ENCODE measurements around the gene LETM1. TPM values are rescaled to one million over a fixed set of nuclear protein-coding genes. Genes with fewer than 3 reads are reported as not detected.

The LETM1 gene
- total and polyA plus RNA-seq, 2 donors (not counting 1 experiment from before 2014, with no cell fraction given) = 15.8 to 70.4 TPM

DNA sequence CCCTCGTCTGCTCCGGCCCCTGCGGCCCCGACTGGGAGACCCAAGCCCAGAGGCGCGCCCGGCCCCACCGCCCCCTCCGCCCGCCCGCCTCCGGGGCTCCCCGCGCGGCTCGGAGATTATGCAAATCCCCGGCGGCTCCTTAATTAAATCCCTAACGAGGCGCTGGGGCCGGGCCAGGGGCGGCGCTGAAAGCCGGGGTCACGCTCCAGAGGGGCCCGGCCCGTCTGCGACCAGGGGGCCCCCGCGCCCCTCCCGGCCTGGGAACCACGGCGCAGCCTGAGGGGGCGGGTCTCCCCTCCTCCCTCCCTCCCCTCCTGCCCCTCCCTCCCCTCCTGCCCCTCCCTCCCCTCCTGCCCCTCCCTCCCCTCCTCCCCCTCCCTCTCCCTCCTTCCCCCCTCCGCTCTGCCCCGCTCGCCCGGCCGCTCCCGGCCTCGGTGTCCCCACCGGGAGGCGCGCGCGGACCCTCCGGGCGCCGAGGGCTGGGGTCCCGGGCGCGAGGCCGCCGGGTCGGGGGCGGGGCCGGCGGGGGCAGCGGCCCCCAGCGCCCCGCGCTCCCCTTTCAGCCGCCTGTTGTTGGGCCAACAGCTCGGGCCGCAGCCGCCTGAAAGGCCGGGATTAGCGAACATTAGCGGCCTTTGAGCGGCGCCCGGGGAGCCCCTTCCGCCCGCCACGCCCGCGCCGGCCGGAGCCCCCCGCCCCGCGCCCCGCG lies 88.7 kb downstream of the LETM1 start:
- no peaks in the 10 kb centered on the region for H3K27me3 ChIP-seq (ENCODE audit: control insufficient read depth, insufficient read depth, low read length)
- no peaks in the 10 kb centered on the region for H3K79me2 ChIP-seq (ENCODE audit: control insufficient read depth, insufficient read depth, low read length)
- TF ChIP-seq, protein P1, sequence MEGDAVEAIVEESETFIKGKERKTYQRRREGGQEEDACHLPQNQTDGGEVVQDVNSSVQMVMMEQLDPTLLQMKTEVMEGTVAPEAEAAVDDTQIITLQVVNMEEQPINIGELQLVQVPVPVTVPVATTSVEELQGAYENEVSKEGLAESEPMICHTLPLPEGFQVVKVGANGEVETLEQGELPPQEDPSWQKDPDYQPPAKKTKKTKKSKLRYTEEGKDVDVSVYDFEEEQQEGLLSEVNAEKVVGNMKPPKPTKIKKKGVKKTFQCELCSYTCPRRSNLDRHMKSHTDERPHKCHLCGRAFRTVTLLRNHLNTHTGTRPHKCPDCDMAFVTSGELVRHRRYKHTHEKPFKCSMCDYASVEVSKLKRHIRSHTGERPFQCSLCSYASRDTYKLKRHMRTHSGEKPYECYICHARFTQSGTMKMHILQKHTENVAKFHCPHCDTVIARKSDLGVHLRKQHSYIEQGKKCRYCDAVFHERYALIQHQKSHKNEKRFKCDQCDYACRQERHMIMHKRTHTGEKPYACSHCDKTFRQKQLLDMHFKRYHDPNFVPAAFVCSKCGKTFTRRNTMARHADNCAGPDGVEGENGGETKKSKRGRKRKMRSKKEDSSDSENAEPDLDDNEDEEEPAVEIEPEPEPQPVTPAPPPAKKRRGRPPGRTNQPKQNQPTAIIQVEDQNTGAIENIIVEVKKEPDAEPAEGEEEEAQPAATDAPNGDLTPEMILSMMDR (conservative IDR thresholded peaks at IDR 0.05 in 1 of 2, IDR thresholded peaks at IDR 0.05 in 1 of 2; ENCODE audit: low read depth in 1 of 2, low read length in 2 of 2) = no peak
- H4K20me1 ChIP-seq (ENCODE audit: control insufficient read depth, extremely low read depth, insufficient read depth, low read length) = no peaks in the 10 kb centered on the region
- H3K4me1 ChIP-seq (ENCODE audit: control insufficient read depth, extremely low read depth, insufficient read depth, low read length) = no peaks in the 10 kb centered on the region
- no peak overlapping the region for H3K4me2 ChIP-seq (ENCODE audit: extremely low read depth, insufficient read depth, low read length)
- no peaks in the 10 kb centered on the region for H3K36me3 ChIP-seq (ENCODE audit: control insufficient read depth, insufficient read depth, low read length)
- H3K9me3 ChIP-seq (ENCODE audit: control insufficient read depth, insufficient read depth, low read depth, low read length) = no peaks in the 10 kb centered on the region
- H2AFZ ChIP-seq (ENCODE audit: low read length) = no peak overlapping the region
- H3K9ac ChIP-seq (ENCODE audit: insufficient read depth, low read length) = no peak overlapping the region
- peak overlapping the region in 1 of 4 experiments; percentile 48 for H3K4me3 ChIP-seq (replicated peaks in 1 of 4; ENCODE audit: control extremely low read depth in 1 of 4, insufficient read depth in 1 of 4, low read depth in 3 of 4, low read length in 4 of 4)
- DNase-seq (ENCODE audit: low read depth in 2 of 2) = peak in 1 of 2 donors; percentile 27
- no peak overlapping the region for H3K27ac ChIP-seq (ENCODE audit: insufficient read depth, low read length)

GRCh38 chr4:1766106-1767060 lies 89.6 kb downstream of the LETM1 start:
- TF ChIP-seq EZH2 (IDR thresholded peaks at IDR 0.05; ENCODE audit: low read length, missing control alignments) = no peak
- TF ChIP-seq, protein P1 (conservative IDR thresholded peaks at IDR 0.05 in 1 of 2, IDR thresholded peaks at IDR 0.05 in 1 of 2; ENCODE audit: low read depth in 1 of 2, low read length in 2 of 2) = no peak
- H3K4me3 ChIP-seq (replicated peaks in 1 of 4; ENCODE audit: control extremely low read depth in 1 of 4, insufficient read depth in 1 of 4, low read depth in 3 of 4, low read length in 4 of 4) = peak overlapping the region in 1 of 4 experiments; percentile 47
- H3K79me2 ChIP-seq (ENCODE audit: control insufficient read depth, insufficient read depth, low read length) = no peaks in the 10 kb centered on the region
- H2AFZ ChIP-seq (ENCODE audit: low read length) = no peak overlapping the region
- DNase-seq (ENCODE audit: low read depth in 2 of 2) = no peak
- H3K4me2 ChIP-seq (ENCODE audit: extremely low read depth, insufficient read depth, low read length) = no peak overlapping the region
- no peak overlapping the region for H3K27ac ChIP-seq (ENCODE audit: insufficient read depth, low read length)
- no peaks in the 10 kb centered on the region for H3K9me3 ChIP-seq (ENCODE audit: control insufficient read depth, insufficient read depth, low read depth, low read length)
- H3K4me1 ChIP-seq (ENCODE audit: control insufficient read depth, extremely low read depth, insufficient read depth, low read length) = no peaks in the 10 kb centered on the region
- no peaks in the 10 kb centered on the region for H3K36me3 ChIP-seq (ENCODE audit: control insufficient read depth, insufficient read depth, low read length)
- H3K9ac ChIP-seq (ENCODE audit: insufficient read depth, low read length) = no peak overlapping the region
- no peaks in the 10 kb centered on the region for H4K20me1 ChIP-seq (ENCODE audit: control insufficient read depth, extremely low read depth, insufficient read depth, low read length)
- H3K27me3 ChIP-seq (ENCODE audit: control insufficient read depth, insufficient read depth, low read length) = no peaks in the 10 kb centered on the region

DNA sequence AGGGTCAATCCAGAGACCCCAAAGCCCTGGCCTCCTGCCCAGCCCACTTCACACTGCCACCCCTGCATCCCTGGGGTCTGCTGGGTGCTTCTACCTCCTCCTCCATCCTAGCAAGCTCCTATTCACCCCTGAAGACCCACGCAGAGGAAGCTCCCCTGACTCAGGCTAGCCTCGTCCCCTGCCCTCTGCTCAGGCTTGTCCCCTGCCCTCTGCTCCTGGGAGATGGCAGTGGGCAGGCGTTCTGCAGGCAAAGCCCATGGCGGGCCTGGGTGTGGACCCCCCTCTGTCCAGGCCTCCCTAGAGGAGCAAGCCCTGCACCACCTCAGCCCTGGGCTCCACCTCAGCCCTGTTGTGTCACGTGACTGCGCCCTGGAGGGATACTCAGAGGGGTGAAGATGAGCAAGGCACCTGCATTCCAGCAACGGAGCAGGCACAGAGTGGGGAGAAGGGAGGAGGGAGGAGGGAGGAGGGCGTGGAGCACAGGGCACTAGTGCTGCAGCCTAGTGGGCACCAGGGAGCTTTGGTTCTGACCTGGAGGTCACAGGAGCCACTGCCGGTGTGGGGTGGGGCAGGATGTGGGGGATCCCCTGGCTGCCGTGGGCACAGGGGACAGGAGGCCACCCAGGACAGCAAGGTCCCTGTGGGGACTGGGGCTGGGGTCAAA lies 90.4 kb downstream of the LETM1 start:
- no peaks in the 10 kb centered on the region for H3K79me2 ChIP-seq (ENCODE audit: control insufficient read depth, insufficient read depth, low read length)
- no peaks in the 10 kb centered on the region for H3K9me3 ChIP-seq (ENCODE audit: control insufficient read depth, insufficient read depth, low read depth, low read length)
- H3K4me1 ChIP-seq (ENCODE audit: control insufficient read depth, extremely low read depth, insufficient read depth, low read length) = no peaks in the 10 kb centered on the region
- no peak overlapping the region for H3K9ac ChIP-seq (ENCODE audit: insufficient read depth, low read length)
- H3K4me3 ChIP-seq (replicated peaks in 1 of 4; ENCODE audit: control extremely low read depth in 1 of 4, insufficient read depth in 1 of 4, low read depth in 3 of 4, low read length in 4 of 4) = no peak overlapping the region
- no peak for TF ChIP-seq EZH2 (IDR thresholded peaks at IDR 0.05; ENCODE audit: low read length, missing control alignments)
- TF ChIP-seq, protein P1 (conservative IDR thresholded peaks at IDR 0.05 in 1 of 2, IDR thresholded peaks at IDR 0.05 in 1 of 2; ENCODE audit: low read depth in 1 of 2, low read length in 2 of 2) = no peak
- no peak overlapping the region for H3K27ac ChIP-seq (ENCODE audit: insufficient read depth, low read length)
- H4K20me1 ChIP-seq (ENCODE audit: control insufficient read depth, extremely low read depth, insufficient read depth, low read length) = no peaks in the 10 kb centered on the region
- H3K27me3 ChIP-seq (ENCODE audit: control insufficient read depth, insufficient read depth, low read length) = no peaks in the 10 kb centered on the region
- no peak for DNase-seq (ENCODE audit: low read depth in 2 of 2)
- H2AFZ ChIP-seq (ENCODE audit: low read length) = no peak overlapping the region
- no peaks in the 10 kb centered on the region for H3K36me3 ChIP-seq (ENCODE audit: control insufficient read depth, insufficient read depth, low read length)
- H3K4me2 ChIP-seq (ENCODE audit: extremely low read depth, insufficient read depth, low read length) = no peak overlapping the region

Measured in fibroblast of lung (primary cell).